Vagina (tissue), 2 donors: Measurements from ENCODE around the gene CMTM4.

ENCODE experiments used
- CTCF ChIP-seq, 3 experiments: fragments of 450-650 bp in 2 of 3; fragments of 200-600 bp in 1 of 3; sonication (generic) in 1 of 3; IDR thresholded peaks; one replicate each; pipeline ENCODE4 v1.5.1; 2017 to 2019; ENCODE audit warnings: antibody characterized with exemption in 3 of 3, mild to moderate bottlenecking in 2 of 3, moderate library complexity in 2 of 3
- POLR2A ChIP-seq, 2 donors: fragments of 450-650 bp; IDR thresholded peaks; one replicate each; pipeline ENCODE4 v1.6.1; 2017; ENCODE audit warnings: antibody characterized with exemption in 2 of 2, mild to moderate bottlenecking in 2 of 2, moderate library complexity in 2 of 2
- POLR2AphosphoS5 ChIP-seq, 2 donors: sonication (generic); formaldehyde crosslinking; IDR thresholded peaks; one replicate each; pipeline ENCODE4 v1.9.0; 2017; ENCODE audit warnings: antibody characterized with exemption in 2 of 2, mild to moderate bottlenecking in 2 of 2, low read depth in 1 of 2; ENCODE audit not compliant: insufficient read depth in 1 of 2

- TF ChIP-seq POLR2A (IDR thresholded peaks at IDR 0.05) (no peak), CTCF (IDR thresholded peaks at IDR 0.05) (no peak), POLR2AphosphoS5 (IDR thresholded peaks at IDR 0.05; ENCODE audit: insufficient read depth in 1 of 2, low read depth in 1 of 2) (no peak)
These were observed 96.1 kb downstream of the CMTM4 start for GRCh38 chr16:66600477-66600876.
